Stimulated activated CD4-positive, alpha-beta T cell treated with anti-CD3 and anti-CD28 coated beads, TNF-alpha, amount 100 ng/mL, for 4 hours (primary cell): Measurements from ENCODE around the gene SVBP.
"Not testable (repeated sequence)": the region's sequence is repeated elsewhere in the genome, so short reads cannot be mapped to it uniquely, and the experiment has no call there.

ENCODE experiments used
- DNase-seq, 3 experiments: peaks; one replicate each; pipeline ENCODE4 v3.0.0-alpha.2; 2020; ENCODE audit warnings: low read depth in 3 of 3

Gene SVBP

GRCh38 chr1:42841440-42842147 is 24.4 kb upstream of the SVBP start:
- no peak for DNase-seq

GRCh38 chr1:42841010-42841409 is 23.8 kb upstream of the SVBP start:
- DNase-seq, result no peak

GRCh38 chr1:42838482-42839190 is 21.4 kb upstream of the SVBP start:
- no peak for DNase-seq

DNA sequence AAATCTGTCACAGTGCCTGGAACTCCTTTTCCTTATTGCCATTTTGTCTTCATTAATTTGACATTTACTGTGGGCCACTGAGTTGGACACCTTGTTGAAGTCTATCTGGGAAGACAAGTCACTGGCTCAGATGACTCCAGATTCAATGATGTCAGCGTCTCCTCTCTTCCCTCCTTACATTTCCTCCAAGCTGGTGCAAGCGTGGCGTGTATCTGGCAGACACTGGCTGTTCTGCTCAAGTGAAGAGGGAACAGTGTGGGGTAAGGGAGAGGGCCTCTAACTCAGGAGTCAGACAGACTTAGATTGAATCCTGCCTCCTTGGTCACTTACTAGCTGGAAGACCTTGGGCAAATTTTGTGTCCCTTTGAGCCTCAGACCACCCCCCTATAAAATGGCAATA is 20.5 kb upstream of the SVBP start:
- DNase-seq, result no peak

- no peak for DNase-seq
These were observed 18.2 kb upstream of the SVBP start for GRCh38 chr1:42835422-42835821.

DNA sequence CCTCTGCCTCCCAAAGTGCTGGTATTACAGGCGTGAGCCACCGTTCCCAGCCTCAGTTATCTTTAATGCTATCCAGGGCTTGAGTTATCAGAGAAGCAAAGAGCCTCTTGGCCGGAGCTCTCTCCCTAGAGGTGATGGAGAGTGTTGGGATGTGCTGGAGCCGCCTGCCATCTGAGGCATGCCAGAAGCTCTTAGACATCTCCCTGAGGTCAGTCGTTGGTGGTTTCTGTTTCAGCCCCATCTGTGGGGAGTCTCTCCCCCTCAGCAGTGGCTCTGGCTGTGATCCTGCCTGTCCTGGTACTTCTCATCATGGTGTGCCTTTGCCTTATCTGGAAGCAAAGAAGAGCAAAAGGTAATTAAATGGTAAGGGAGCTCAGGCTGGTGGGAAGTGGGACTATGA is 17.6 kb upstream of the SVBP start:
- no peak for DNase-seq

DNA sequence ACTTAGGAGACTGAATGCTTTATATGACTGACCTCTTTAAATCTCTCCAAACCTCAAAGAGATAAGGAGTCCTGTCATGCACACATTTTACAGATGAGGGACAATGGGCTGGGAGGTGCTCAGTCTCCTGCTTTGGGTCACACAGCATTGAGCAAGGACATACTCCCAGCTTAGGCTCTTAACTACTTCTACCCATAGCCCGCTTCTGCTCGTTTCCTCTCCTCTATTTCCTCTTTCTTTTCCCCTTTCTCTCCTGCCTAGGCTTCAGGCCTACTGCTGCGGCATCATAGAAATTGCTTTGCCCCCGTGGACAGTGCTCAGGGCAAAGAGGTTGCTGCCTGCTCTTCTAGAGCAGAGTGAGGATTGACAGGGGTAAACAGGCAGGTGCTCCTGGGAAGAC is 16.8 kb upstream of the SVBP start:
- no peak for DNase-seq

- DNase-seq, result no peak
These were observed 15.5 kb upstream of the SVBP start for GRCh38 chr1:42832641-42833240.

DNA sequence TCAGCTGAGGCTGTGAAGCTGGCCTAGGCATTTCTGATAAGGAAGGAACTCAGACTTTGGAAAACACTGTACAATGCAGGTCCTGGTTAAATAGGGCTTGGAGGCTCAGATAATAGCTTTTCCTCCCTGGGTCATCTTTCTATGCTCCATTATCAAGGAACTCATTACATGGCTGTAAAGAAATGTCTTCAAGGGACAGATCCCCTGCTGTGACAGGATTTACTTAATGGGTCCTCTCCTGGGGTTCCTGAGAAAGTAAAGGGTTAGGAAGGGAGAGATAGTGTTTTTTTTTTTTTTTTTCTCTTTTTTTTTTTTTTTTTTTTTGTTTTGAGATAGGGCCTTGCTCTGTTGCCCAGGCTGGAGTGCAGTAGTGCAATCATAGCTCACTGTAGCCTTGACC is 14.1 kb upstream of the SVBP start:
- DNase-seq, result no peak

- no peak for DNase-seq
These were observed 13.4 kb upstream of the SVBP start for GRCh38 chr1:42830631-42831030.

DNA sequence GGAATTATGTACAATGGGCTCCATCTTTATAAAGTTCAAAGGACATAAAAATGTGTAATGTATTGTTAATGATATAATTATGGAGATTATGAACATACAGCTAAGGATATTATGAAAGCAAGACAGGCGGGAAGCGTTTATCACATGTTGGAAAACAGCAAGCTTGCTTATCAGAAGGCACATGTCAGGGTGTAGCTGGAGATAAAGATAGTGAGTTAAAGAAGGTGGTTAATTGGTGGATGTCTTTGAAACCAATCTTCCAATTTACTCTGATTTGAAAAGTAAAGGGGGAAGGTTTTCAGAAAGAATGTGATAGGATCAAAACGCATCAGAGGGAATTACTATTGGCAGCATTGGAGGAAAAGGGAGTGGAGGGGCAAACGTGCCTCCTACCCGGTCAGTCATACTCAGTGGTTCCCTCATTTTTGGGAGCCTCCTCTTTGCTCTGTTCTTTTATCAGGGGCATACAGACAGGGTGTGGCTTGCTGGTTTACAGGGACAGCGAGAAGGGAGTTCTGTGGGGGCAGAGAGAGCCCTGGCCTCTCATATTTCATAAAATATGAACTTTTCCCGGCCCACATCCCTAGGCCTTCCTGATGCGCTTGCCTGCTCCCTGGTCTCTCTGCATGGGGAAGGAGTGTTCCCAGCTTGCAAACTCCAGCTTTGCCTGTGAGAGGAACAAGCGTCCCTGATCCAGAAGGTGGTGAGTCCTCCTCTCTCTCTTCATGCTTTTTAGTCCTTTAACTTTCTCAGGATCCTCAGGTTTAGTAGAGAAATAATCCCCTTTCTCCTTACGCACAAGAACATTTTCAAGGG is 8.0 kb upstream of the SVBP start:
- no peak for DNase-seq

DNA sequence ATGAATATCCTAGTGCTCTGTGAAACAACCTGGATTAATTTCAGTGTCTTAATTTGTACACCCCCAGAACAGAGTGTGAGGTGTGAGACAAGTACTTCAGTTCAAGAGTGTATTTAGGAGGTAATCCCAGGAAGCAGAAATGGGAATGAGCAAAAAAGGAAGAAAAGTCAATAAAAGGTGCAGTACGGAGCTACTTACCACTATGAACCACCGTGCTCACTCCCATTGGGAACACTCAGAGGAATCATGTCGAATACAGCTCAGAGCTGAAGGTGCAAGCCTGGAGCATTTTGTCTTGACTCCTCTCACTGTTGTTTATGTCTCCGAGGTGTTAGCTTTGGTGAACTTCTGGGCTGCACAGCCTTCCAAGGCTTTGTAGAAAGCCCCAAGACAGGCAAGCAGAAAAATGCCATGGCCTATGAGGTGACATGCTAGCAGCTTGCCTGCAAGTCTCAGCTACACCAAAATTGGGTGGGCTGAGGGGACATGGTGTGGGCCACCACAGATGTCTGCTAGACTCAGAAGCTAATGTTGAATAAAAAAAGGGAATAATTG is 7.4 kb upstream of the SVBP start:
- DNase-seq, result no peak

DNA sequence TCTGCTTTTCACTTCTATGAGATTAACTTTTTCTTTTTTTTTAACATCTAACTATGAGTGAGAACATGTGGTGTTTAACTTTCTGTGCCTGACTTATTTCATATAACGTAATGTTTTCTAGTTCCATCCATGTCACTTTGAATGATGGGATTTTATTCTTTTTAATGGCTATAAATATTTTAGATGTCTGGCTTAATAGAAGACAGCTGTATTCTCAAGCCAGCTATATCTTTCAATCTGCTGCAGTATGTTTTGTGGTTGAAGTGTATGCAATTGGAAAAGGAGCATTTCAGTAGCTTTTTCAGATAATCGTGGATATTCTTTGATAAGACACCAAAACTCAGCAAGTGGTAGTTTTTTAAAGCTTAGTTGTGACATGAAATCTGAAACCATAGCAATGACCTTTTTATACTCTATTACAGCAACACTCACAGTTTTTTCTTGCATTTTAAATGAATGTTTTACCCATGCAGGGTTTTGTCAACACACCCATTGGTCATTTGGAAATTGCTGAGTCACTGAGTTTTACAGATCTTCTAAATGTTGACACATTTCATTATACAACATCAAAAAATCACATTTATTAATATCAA is 5.7 kb upstream of the SVBP start:
- DNase-seq, result no peak

DNA sequence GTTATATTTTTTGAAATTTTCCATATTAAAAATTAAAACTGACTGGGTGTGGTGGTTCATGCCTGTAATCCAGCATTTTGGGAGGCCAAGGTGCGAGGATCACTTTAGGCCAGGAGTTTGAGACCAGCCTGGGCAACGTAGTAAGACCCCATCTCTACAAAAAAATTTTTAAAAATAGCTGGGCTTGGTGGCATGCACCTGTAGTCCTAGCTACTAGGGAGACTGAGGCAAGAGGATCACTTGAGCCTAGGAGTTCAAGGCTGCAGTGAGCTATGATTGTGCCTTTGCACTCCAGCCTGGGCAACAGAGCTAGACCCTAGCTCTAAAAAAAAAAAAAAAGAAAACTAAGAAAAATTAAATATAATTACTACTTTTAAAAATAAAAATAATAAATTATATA is 4.5 kb upstream of the SVBP start:
- DNase-seq, result no peak

DNA sequence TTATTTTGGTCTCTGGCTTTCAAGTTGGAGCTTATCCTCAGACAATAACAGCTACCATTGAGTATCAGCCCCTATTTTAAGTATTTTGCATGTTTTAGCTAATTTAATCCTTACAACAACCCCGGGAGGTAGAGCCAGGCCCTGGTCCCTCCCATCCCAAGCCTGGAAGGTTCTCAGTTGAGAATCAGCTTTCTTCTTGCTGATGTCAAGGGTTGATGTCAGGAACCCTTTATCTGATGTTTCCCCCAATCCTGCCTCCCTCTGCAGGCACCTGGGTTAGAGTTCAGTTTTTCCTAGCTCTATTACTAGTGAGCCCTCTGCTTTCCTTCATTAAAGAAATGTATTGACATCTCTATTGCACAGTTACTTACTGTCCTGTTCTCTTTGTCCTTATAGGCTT is 3.6 kb upstream of the SVBP start:
- no peak for DNase-seq

- DNase-seq, result no peak
These were observed 779 bp upstream of the SVBP start for GRCh38 chr1:42817976-42818375.

- no peak for DNase-seq
These were observed 207 bp upstream of the SVBP start for GRCh38 chr1:42817440-42817767.

GRCh38 chr1:42815941-42816584 is 1.1 kb downstream of the SVBP start:
- DNase-seq, result no peak

DNA sequence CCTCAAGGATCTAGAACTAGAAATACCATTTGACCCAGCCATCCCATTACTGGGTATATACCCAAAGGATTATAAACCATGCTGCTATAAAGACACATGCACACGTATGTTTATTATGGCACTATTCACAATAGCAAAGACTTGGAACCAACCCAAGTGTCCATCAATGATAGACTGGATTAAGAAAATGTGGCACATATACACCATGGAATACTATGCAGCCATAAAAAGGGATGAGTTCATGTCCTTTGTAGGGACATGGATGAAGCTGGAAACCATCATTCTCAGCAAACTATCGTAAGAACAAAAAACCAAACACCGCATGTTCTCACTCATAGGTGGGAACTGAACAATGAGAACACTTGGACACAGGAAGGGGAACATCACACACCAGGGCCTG is 2.4 kb downstream of the SVBP start:
- DNase-seq, result not testable (repeated sequence)

- DNase-seq, result no peak
These were observed 10.0 kb downstream of the SVBP start for GRCh38 chr1:42807056-42807668.

GRCh38 chr1:42806593-42806992 is 10.6 kb downstream of the SVBP start:
- no peak for DNase-seq
